PFSK-1 (cell line): ENCODE data around the gene FARS2.

Source experiments
- POLR2AphosphoS5 ChIP-seq: IDR thresholded peaks from 2 replicates; pipeline ENCODE4 v1.6.1; 2012; ENCODE audit warnings: low read depth, mild to moderate bottlenecking, control low read depth, low read length, moderate library complexity
- REST ChIP-seq, 2 experiments: IDR thresholded peaks; 2 replicates each; pipeline versions ENCODE4 v1.6.1 to v1.8.0; 2011 to 2012; ENCODE audit warnings: low read depth in 2 of 2, low read length in 2 of 2, control low read depth in 1 of 2, inconsistent platforms in 1 of 2, mild to moderate bottlenecking in 1 of 2, moderate library complexity in 1 of 2; ENCODE audit not compliant: insufficient read depth in 1 of 2

- TF ChIP-seq REST (IDR thresholded peaks at IDR 0.05; ENCODE audit: insufficient read depth in 1 of 2, low read depth in 2 of 2, low read length in 2 of 2) (no peak), POLR2AphosphoS5 (no peak)
Observed at GRCh38 chr6:5520796-5521195, 259.5 kb downstream of the FARS2 start.
